GM12865 (cell line): ENCODE results near the gene LAS1L.
"Not testable (repeated sequence)": the region's sequence is repeated elsewhere in the genome, so short reads cannot be mapped to it uniquely, and the experiment has no call there.

Experiments
- DNase-seq: peaks from one replicate; pipeline ENCODE4 v3.0.0; 2010; ENCODE audit warnings: low read depth
- H3K4me3 ChIP-seq: 2 replicates; pipeline ENCODE4 v1.5.1; 2011; ENCODE audit warnings: mild to moderate bottlenecking, low read depth, low read length, control low read depth
- TF ChIP-seq, protein P1 (sequence below): IDR thresholded peaks from 2 replicates; pipeline ENCODE4 v1.5.1; 2011; ENCODE audit warnings: low read length, control low read depth, low read depth, inconsistent platforms; ENCODE audit not compliant: insufficient read depth; ENCODE audit errors: missing control alignments

LAS1L gene

GRCh38 chrX:65491620-65492019 lies 43.0 kb downstream of the LAS1L start:
- TF ChIP-seq, protein P1, sequence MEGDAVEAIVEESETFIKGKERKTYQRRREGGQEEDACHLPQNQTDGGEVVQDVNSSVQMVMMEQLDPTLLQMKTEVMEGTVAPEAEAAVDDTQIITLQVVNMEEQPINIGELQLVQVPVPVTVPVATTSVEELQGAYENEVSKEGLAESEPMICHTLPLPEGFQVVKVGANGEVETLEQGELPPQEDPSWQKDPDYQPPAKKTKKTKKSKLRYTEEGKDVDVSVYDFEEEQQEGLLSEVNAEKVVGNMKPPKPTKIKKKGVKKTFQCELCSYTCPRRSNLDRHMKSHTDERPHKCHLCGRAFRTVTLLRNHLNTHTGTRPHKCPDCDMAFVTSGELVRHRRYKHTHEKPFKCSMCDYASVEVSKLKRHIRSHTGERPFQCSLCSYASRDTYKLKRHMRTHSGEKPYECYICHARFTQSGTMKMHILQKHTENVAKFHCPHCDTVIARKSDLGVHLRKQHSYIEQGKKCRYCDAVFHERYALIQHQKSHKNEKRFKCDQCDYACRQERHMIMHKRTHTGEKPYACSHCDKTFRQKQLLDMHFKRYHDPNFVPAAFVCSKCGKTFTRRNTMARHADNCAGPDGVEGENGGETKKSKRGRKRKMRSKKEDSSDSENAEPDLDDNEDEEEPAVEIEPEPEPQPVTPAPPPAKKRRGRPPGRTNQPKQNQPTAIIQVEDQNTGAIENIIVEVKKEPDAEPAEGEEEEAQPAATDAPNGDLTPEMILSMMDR = no peak
- no peak for DNase-seq
- no peak overlapping the region for H3K4me3 ChIP-seq

DNA sequence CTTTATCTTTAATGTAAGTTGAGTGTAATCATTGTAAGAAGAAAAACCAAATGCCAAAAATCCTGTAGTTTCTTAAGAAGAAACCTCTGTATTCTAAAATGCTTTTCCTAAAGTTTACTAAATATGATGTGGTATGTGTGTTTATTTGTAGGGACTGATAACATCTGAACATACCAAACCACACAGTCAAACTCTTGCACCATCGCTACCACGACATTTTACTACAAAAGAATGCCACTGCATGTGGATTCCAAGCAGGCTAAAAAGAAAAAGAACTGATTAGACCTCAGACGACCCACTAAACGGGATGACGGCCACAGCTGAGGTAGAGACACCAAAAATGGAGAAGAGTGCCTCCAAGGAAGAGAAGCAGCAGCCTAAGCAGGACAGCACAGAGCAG lies 46.1 kb downstream of the LAS1L start:
- no peak for DNase-seq
- H3K4me3 ChIP-seq = no peak overlapping the region
- TF ChIP-seq, protein P1 = no peak

DNA sequence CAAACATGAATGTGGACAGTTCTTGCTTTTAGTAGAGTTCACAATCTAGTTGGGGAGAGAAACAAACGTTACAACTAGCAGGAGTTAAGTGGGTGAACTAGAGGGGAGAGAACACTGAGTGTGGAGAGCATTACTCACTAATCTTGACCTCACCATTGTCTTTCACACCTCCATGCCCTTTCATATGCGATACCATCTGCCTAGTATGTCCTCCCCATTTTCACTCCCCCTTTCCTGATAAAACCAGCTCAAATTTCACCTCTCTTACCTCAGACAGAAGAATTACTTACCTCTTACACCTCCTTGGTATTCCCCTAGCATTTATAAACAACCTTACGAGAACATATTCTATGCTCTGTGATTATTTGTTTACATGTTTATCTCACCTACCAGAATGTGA lies 53.6 kb downstream of the LAS1L start:
- no peak for DNase-seq
- no peak overlapping the region for H3K4me3 ChIP-seq
- TF ChIP-seq, protein P1 = no peak

- not testable (repeated sequence) for DNase-seq, H3K4me3 ChIP-seq
Observed at GRCh38 chrX:65479102-65479501, 55.5 kb downstream of the LAS1L start.

- H3K4me3 ChIP-seq = no peak overlapping the region
- DNase-seq = no peak
- TF ChIP-seq, protein P1 = no peak
Observed at GRCh38 chrX:65476564-65476963, 58.0 kb downstream of the LAS1L start.

GRCh38 chrX:65463550-65463949 lies 71.0 kb downstream of the LAS1L start:
- DNase-seq = no peak
- TF ChIP-seq, protein P1 = no peak
- no peak overlapping the region for H3K4me3 ChIP-seq
